ENCODE data around the gene PEPD.

Gene PEPD

GRCh38 chr19:33438987-33439781 lies 82.4 kb downstream of the PEPD start:
- no peak for DNase-seq (ENCODE audit: low spot score)
- H3K4me1 ChIP-seq (ENCODE audit: control insufficient read depth in 2 of 2, insufficient read depth in 1 of 2, low read depth in 1 of 2, low read length in 2 of 2), result peaks cover 7 to 8% of the 10 kb centered on the region in 2 donors
- H3K4ac ChIP-seq (ENCODE audit: low read length), result peak overlapping the region; percentile 37
- H2AFZ ChIP-seq (ENCODE audit: low read length), result no peak overlapping the region
- no peaks in the 10 kb centered on the region for H3K79me1 ChIP-seq (ENCODE audit: low read depth, low read length)
- no peak overlapping the region for H4K91ac ChIP-seq (ENCODE audit: low read depth, low read length, poor library complexity)
- H3K27me3 ChIP-seq (ENCODE audit: control insufficient read depth in 3 of 3, insufficient read depth in 3 of 3, low read depth in 1 of 3, low read length in 3 of 3), result no peaks in the 10 kb centered on the region
- H2AK5ac ChIP-seq (ENCODE audit: low read depth, low read length), result peak overlapping the region; percentile 75
- no peak overlapping the region for H2BK120ac ChIP-seq (ENCODE audit: low read depth, low read length)
- H2BK5ac ChIP-seq (ENCODE audit: low read length), result no peak overlapping the region
- no peak overlapping the region for H3K27ac ChIP-seq (replicated peaks; ENCODE audit: low read length)
- no peak overlapping the region for H3K4me3 ChIP-seq (ENCODE audit: low read length in 2 of 2)
- peaks cover 0 to 4% of the 10 kb centered on the region in 2 donors for H3K36me3 ChIP-seq (replicated peaks in 1 of 2; ENCODE audit: control insufficient read depth in 2 of 2, insufficient read depth in 2 of 2, low read length in 2 of 2)
- H3K9me3 ChIP-seq (replicated peaks in 1 of 2; ENCODE audit: control insufficient read depth in 2 of 2, insufficient read depth in 1 of 2, low read depth in 1 of 2, low read length in 2 of 2), result peaks cover 0 to 6% of the 10 kb centered on the region in 2 donors
- peak overlapping the region; percentile 64 for H3K18ac ChIP-seq (ENCODE audit: low read length)
- no peak overlapping the region for H2BK15ac ChIP-seq (ENCODE audit: low read length)
- H2BK12ac ChIP-seq (ENCODE audit: low read length), result peak overlapping the region; percentile 41
- H3K23ac ChIP-seq (ENCODE audit: low read depth, low read length, poor library complexity), result no peak overlapping the region
- no peak overlapping the region for H4K8ac ChIP-seq (ENCODE audit: low read depth, low read length)
- WGBS, 2 donors (ENCODE audit: extremely low coverage in 2 of 2, insufficient read length in 2 of 2, insufficient replicate concordance in 1 of 2), result no CpG with 5 or more reads among the region's 16 CpGs
- no peak overlapping the region for H3K4me2 ChIP-seq (ENCODE audit: insufficient read depth, low read length, poor library complexity, severe bottlenecking)
- no peak overlapping the region for H3K9ac ChIP-seq (ENCODE audit: low read depth, low read length, poor library complexity)
- peak overlapping the region; percentile 56 for H3K14ac ChIP-seq (ENCODE audit: low read length)

DNA sequence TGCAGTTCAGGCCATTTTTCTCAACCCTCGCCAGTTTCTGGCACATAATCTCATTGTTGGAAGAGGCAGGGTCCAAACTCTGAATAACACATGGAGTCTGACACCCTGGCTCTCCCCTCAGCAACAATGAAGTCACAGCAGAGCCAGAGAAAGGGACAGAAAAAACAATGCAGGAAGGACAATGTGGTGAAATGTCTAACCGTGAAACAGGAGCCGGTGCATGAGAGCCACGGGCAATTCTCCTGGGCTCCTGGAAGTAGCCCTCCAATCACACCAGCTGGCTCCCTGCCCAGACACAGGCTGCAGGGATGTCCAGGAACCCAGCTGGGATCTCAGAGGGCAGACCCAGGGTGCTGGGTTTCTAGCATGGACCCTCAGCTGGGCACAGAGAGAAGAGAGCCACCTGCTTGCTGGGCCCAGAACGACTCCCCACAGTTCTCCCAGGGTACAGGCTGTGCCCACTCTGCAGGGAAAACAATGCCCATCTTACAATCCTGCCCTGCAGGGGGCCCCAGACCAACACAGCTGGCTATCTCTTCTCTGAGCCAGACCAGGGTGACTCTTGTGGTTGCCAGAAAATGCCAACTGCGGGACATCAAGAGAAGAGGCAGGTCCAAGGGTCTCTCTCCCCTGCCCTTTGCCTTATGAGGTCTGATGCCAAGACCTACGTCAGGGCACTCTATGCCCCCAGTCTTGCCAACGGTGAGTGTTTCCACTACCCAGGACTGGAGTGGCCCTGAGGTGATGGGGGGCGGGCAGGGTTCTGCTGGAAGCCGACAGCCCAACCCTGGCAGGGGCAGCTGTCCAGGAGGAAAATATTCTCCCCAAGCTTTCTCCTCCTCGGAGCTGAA lies 83.5 kb downstream of the PEPD start:
- H3K9me3 ChIP-seq (replicated peaks in 1 of 2; ENCODE audit: control insufficient read depth in 2 of 2, insufficient read depth in 1 of 2, low read depth in 1 of 2, low read length in 2 of 2), result peaks cover 0 to 2% of the 10 kb centered on the region in 2 donors
- no peak overlapping the region for H3K9ac ChIP-seq (ENCODE audit: low read depth, low read length, poor library complexity)
- no peak for DNase-seq (ENCODE audit: low spot score)
- no peak overlapping the region for H2AK5ac ChIP-seq (ENCODE audit: low read depth, low read length)
- WGBS, 2 donors (ENCODE audit: extremely low coverage in 2 of 2, insufficient read length in 2 of 2, insufficient replicate concordance in 1 of 2), result no CpG with 5 or more reads among the region's 11 CpGs
- no peak overlapping the region for H3K27ac ChIP-seq (replicated peaks; ENCODE audit: low read length)
- H3K36me3 ChIP-seq (replicated peaks in 1 of 2; ENCODE audit: control insufficient read depth in 2 of 2, insufficient read depth in 2 of 2, low read length in 2 of 2), result no peaks in the 10 kb centered on the region
- H3K18ac ChIP-seq (ENCODE audit: low read length), result peak overlapping the region; percentile 64
- peaks cover 5 to 7% of the 10 kb centered on the region in 2 donors for H3K4me1 ChIP-seq (ENCODE audit: control insufficient read depth in 2 of 2, insufficient read depth in 1 of 2, low read depth in 1 of 2, low read length in 2 of 2)
- H3K79me1 ChIP-seq (ENCODE audit: low read depth, low read length), result no peaks in the 10 kb centered on the region
- no peak overlapping the region for H4K91ac ChIP-seq (ENCODE audit: low read depth, low read length, poor library complexity)
- no peak overlapping the region for H3K4ac ChIP-seq (ENCODE audit: low read length)
- H3K4me3 ChIP-seq (ENCODE audit: low read length in 2 of 2), result no peak overlapping the region
- H3K23ac ChIP-seq (ENCODE audit: low read depth, low read length, poor library complexity), result no peak overlapping the region
- H2BK15ac ChIP-seq (ENCODE audit: low read length), result no peak overlapping the region
- no peak overlapping the region for H3K4me2 ChIP-seq (ENCODE audit: insufficient read depth, low read length, poor library complexity, severe bottlenecking)
- no peak overlapping the region for H2BK12ac ChIP-seq (ENCODE audit: low read length)
- no peak overlapping the region for H3K14ac ChIP-seq (ENCODE audit: low read length)
- H4K8ac ChIP-seq (ENCODE audit: low read depth, low read length), result no peak overlapping the region
- no peak overlapping the region for H2BK120ac ChIP-seq (ENCODE audit: low read depth, low read length)
- H2BK5ac ChIP-seq (ENCODE audit: low read length), result no peak overlapping the region
- no peak overlapping the region for H2AFZ ChIP-seq (ENCODE audit: low read length)
- H3K27me3 ChIP-seq (ENCODE audit: control insufficient read depth in 3 of 3, insufficient read depth in 3 of 3, low read depth in 1 of 3, low read length in 3 of 3), result no peaks in the 10 kb centered on the region

DNA sequence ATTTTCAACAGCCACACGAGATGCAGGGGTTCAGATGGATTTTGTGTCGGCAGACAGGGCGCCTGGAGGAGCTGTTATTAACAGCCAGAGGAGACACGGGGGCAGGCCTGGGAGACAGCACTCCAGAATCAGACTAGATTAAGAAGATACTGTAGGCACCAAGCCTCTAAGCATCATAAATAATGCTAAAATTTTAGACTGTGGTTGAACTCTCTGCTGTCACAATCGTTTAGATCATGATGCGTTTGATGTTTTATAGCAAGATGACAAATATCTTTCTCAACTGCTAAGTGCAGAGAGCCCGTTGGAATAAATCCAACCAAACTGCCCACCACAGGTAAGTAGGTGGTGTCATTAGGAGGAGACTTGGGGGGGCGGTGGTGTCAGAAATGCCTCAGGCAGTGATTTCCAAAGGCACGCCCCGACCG lies 84.2 kb downstream of the PEPD start:
- Histone ChIP-seq H4K8ac (ENCODE audit: low read depth, low read length) (no peak overlapping the region), H2BK5ac (ENCODE audit: low read length) (no peak overlapping the region), H3K9me3 (replicated peaks in 1 of 2; ENCODE audit: control insufficient read depth in 2 of 2, insufficient read depth in 1 of 2, low read depth in 1 of 2, low read length in 2 of 2) (peaks cover 0 to 2% of the 10 kb centered on the region in 2 donors), H3K9ac (ENCODE audit: low read depth, low read length, poor library complexity) (no peak overlapping the region), H3K36me3 (replicated peaks in 1 of 2; ENCODE audit: control insufficient read depth in 2 of 2, insufficient read depth in 2 of 2, low read length in 2 of 2) (no peaks in the 10 kb centered on the region), H2BK12ac (ENCODE audit: low read length) (no peak overlapping the region), H3K4me1 (ENCODE audit: control insufficient read depth in 2 of 2, insufficient read depth in 1 of 2, low read depth in 1 of 2, low read length in 2 of 2) (peaks cover 5 to 7% of the 10 kb centered on the region in 2 donors), H4K91ac (ENCODE audit: low read depth, low read length, poor library complexity) (no peak overlapping the region), H3K4me2 (ENCODE audit: insufficient read depth, low read length, poor library complexity, severe bottlenecking) (no peak overlapping the region), H3K4me3 (ENCODE audit: low read length in 2 of 2) (no peak overlapping the region), H3K23ac (ENCODE audit: low read depth, low read length, poor library complexity) (no peak overlapping the region), H3K27ac (replicated peaks; ENCODE audit: low read length) (no peak overlapping the region), H3K79me1 (ENCODE audit: low read depth, low read length) (no peaks in the 10 kb centered on the region), H3K14ac (ENCODE audit: low read length) (no peak overlapping the region), H2AFZ (ENCODE audit: low read length) (no peak overlapping the region), H3K18ac (ENCODE audit: low read length) (no peak overlapping the region), H3K27me3 (ENCODE audit: control insufficient read depth in 3 of 3, insufficient read depth in 3 of 3, low read depth in 1 of 3, low read length in 3 of 3) (no peaks in the 10 kb centered on the region), H2BK120ac (ENCODE audit: low read depth, low read length) (no peak overlapping the region), H3K4ac (ENCODE audit: low read length) (no peak overlapping the region), H2BK15ac (ENCODE audit: low read length) (no peak overlapping the region), H2AK5ac (ENCODE audit: low read depth, low read length) (no peak overlapping the region)
- no peak for DNase-seq (ENCODE audit: low spot score)
- no CpG with 5 or more reads among the region's 11 CpGs for WGBS, 2 donors (ENCODE audit: extremely low coverage in 2 of 2, insufficient read length in 2 of 2, insufficient replicate concordance in 1 of 2)

All from neuronal stem cell (in vitro differentiated cells).